OCI-LY7 (cell line): Measurements from ENCODE around the gene CYP8B1. TPM values are rescaled to one million over a fixed set of nuclear protein-coding genes. Genes with fewer than 3 reads are reported as not detected.

Experiments used
- BruUV-seq: library from RNA; stranded (reverse); fragments of 400-500 nt; replicated peaks from 2 replicates; lab custom pipeline; 2021; lab: Mats Ljungman, UMichigan
- CTCF ChIA-PET: fragments of 300-600 bp; sonication (Branson Sonifier 250); formaldehyde crosslinking; loops from one replicate; lab custom pipeline; 2022; ENCODE audit warnings: antibody characterized with exemption; ENCODE audit not compliant: unreplicated experiment; lab: Charles Lee
- POLR2A ChIA-PET: fragments of 300-600 bp; sonication (Branson Sonifier 250); formaldehyde crosslinking; loops from one replicate; lab custom pipeline; 2022; ENCODE audit warnings: antibody characterized with exemption; lab: Charles Lee
- DNase-seq: peaks from one replicate; pipeline ENCODE4 v3.0.0-alpha.2; 2015; ENCODE audit warnings: low spot score
- H2AFZ ChIP-seq: fragments of 200-600 bp; sonication (generic), shearing (Covaris generic); 2 replicates; pipeline ENCODE4 v1.6.1; 2014; ENCODE audit warnings: mild to moderate bottlenecking, antibody characterized with exemption, low read length, moderate library complexity
- H3K27ac ChIP-seq: fragments of 200-600 bp; sonication (generic); 2 replicates; pipeline ENCODE4 v1.5.1; 2014; ENCODE audit warnings: mixed run types, low read depth, mild to moderate bottlenecking, moderate library complexity, low read length, inconsistent platforms; ENCODE audit not compliant: poor library complexity, severe bottlenecking
- H3K36me3 ChIP-seq: fragments of 200-600 bp; sonication (generic); 2 replicates; pipeline ENCODE4 v1.6.1; 2014; ENCODE audit warnings: mild to moderate bottlenecking, antibody characterized with exemption, low read length, moderate library complexity, mixed read lengths; ENCODE audit not compliant: insufficient read depth
- H3K4me1 ChIP-seq: fragments of 200-600 bp; sonication (generic); 2 replicates; pipeline ENCODE4 v1.5.1; 2014; ENCODE audit warnings: mild to moderate bottlenecking, low read length; ENCODE audit not compliant: insufficient read depth, poor library complexity, severe bottlenecking
- H3K4me2 ChIP-seq: fragments of 200-600 bp; sonication (generic); 2 replicates; pipeline ENCODE4 v1.6.1; 2014; ENCODE audit warnings: mild to moderate bottlenecking, low read length
- H3K4me3 ChIP-seq: fragments of 200-600 bp; sonication (generic); 2 replicates; pipeline ENCODE4 v1.5.1; 2014; ENCODE audit warnings: mild to moderate bottlenecking, low read depth, low read length; ENCODE audit not compliant: poor library complexity, severe bottlenecking
- H3K79me2 ChIP-seq: fragments of 200-600 bp; sonication (generic); 2 replicates; pipeline ENCODE4 v1.6.1; 2016; ENCODE audit warnings: low read depth, mild to moderate bottlenecking, low read length, moderate library complexity, mixed read lengths; ENCODE audit not compliant: insufficient read depth
- H3K9me2 ChIP-seq: fragments of 200-600 bp; sonication (generic); 2 replicates; pipeline ENCODE4 v1.6.1; 2016; ENCODE audit warnings: mild to moderate bottlenecking, low read length, mixed read lengths; ENCODE audit not compliant: insufficient read depth
- H3K9me3 ChIP-seq: fragments of 200-600 bp; sonication (generic); 2 replicates; pipeline ENCODE4 v1.6.1; 2014; ENCODE audit warnings: mild to moderate bottlenecking, mixed run types, low read length, mixed read lengths
- H4K20me1 ChIP-seq: fragments of 200-600 bp; sonication (generic); 2 replicates; pipeline ENCODE4 v1.6.1; 2014; ENCODE audit warnings: mild to moderate bottlenecking, antibody characterized with exemption, low read length, moderate library complexity, mixed read lengths; ENCODE audit not compliant: insufficient read depth
- CTCF ChIP-seq: fragments of 200-600 bp; sonication (generic); conservative IDR thresholded peaks from 2 replicates; pipeline ENCODE4 v1.5.1; 2014; ENCODE audit warnings: mild to moderate bottlenecking, antibody characterized with exemption, low read length, moderate library complexity, mixed read lengths
- EZH2phosphoT487 ChIP-seq: fragments of 200-600 bp; sonication (generic); IDR thresholded peaks from 2 replicates; pipeline ENCODE4 v1.6.1; 2018; ENCODE audit warnings: low read depth, borderline replicate concordance, mild to moderate bottlenecking, mixed run types, antibody characterized with exemption, low read length, moderate library complexity, mixed read lengths
- intact Hi-C: fragments of 100-400 bp; cut with micrococcal nuclease; formaldehyde crosslinking; loops from one replicate; pipeline ENCODE4 v1.10.0; 2022; ENCODE audit not compliant: unreplicated experiment
- total RNA-seq, 2 experiments: library from RNA; depleted of rRNA in 1 of 2; stranded (reverse); fragments of >200 nt in 1 of 2; shearing (Covaris generic) in 1 of 2; gene quantifications; 2 replicates each; pipeline ENCODE4 v1.2.3, GENCODE V29; 2014 to 2022

Gene CYP8B1
- total RNA-seq, 2 experiments from 2014 or later = not detected

GRCh38 chr3:42829083-42829627 lies 46.5 kb downstream of the CYP8B1 start:
- H3K4me1 ChIP-seq = no peaks in the 10 kb centered on the region
- ChIA-PET POLR2A (interaction anchor here (0.5 kb wide), 1 partner anchor 1754 kb away, joined by 3 read pairs; no protein-coding TSS in a partner anchor), CTCF (interaction anchor here (1.0 kb wide), 1 partner anchor 15 kb away, joined by 4 read pairs; no protein-coding TSS in a partner anchor)
- H3K36me3 ChIP-seq = no peaks in the 10 kb centered on the region
- no peaks in the 10 kb centered on the region for H4K20me1 ChIP-seq
- H3K4me3 ChIP-seq = no peak overlapping the region
- no peak overlapping the region for H3K27ac ChIP-seq
- H2AFZ ChIP-seq = no peak overlapping the region
- BruUV-seq = no TSS peak
- intact Hi-C loops = no loop called here
- no peaks in the 10 kb centered on the region for H3K79me2 ChIP-seq
- H3K9me2 ChIP-seq = no peaks in the 10 kb centered on the region
- DNase-seq = no peak
- H3K9me3 ChIP-seq = no peaks in the 10 kb centered on the region
- TF ChIP-seq CTCF = no peak
- TF ChIP-seq EZH2phosphoT487 = no peak
- H3K4me2 ChIP-seq = no peak overlapping the region

DNA sequence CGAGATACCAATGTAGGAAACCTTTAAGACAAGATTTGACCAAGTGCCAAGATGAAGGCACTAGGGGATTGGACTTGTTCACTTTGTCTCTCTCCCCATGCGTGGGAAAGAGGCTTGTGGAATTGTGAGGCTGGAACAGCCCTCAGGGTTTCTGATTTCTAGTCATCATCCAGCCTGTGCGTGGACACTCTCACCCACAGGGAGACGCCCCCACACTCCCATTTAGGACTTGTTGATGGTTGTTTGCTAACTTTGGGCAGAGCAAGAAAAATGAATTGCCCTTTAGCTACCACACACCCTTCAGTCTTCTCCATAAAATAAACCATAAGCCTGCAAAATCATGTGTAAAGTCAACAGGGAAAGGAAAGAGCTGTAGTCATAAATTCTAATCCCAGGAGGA lies 48.0 kb downstream of the CYP8B1 start:
- no peaks in the 10 kb centered on the region for H3K9me2 ChIP-seq
- H3K4me3 ChIP-seq = no peak overlapping the region
- no peaks in the 10 kb centered on the region for H3K79me2 ChIP-seq
- no peak overlapping the region for H3K27ac ChIP-seq
- BruUV-seq = no TSS peak
- H3K36me3 ChIP-seq = no peaks in the 10 kb centered on the region
- H3K4me1 ChIP-seq = no peaks in the 10 kb centered on the region
- no peaks in the 10 kb centered on the region for H3K9me3 ChIP-seq
- CTCF ChIA-PET = no interaction called here
- H3K4me2 ChIP-seq = no peak overlapping the region
- intact Hi-C loops = no loop called here
- POLR2A ChIA-PET = no interaction called here
- DNase-seq = no peak
- H4K20me1 ChIP-seq = no peaks in the 10 kb centered on the region
- no peak overlapping the region for H2AFZ ChIP-seq
- no peak for TF ChIP-seq CTCF
- TF ChIP-seq EZH2phosphoT487 = no peak

- no peaks in the 10 kb centered on the region for H3K4me1 ChIP-seq
- H3K9me3 ChIP-seq = no peaks in the 10 kb centered on the region
- no peaks in the 10 kb centered on the region for H3K9me2 ChIP-seq
- H3K4me2 ChIP-seq = no peak overlapping the region
- CTCF ChIA-PET = no interaction called here
- no peak overlapping the region for H2AFZ ChIP-seq
- POLR2A ChIA-PET = no interaction called here
- TF ChIP-seq EZH2phosphoT487 (no peak), CTCF (no peak)
- no peaks in the 10 kb centered on the region for H3K79me2 ChIP-seq
- no peaks in the 10 kb centered on the region for H4K20me1 ChIP-seq
- no peaks in the 10 kb centered on the region for H3K36me3 ChIP-seq
- no peak for DNase-seq
- H3K4me3 ChIP-seq = no peak overlapping the region
- BruUV-seq = no TSS peak
- H3K27ac ChIP-seq = no peak overlapping the region
- intact Hi-C loops = no loop called here
Measured at GRCh38 chr3:42827023-42827422, 48.7 kb downstream of the CYP8B1 start.
